ENCODE measurements around the gene DNAJC13.

GRCh38 chr3:132464066-132464465, 46.8 kb downstream of the DNAJC13 start:
- no peak for TF ChIP-seq POLR2A (IDR thresholded peaks at IDR 0.05)
- no peak for TF ChIP-seq CTCF (IDR thresholded peaks at IDR 0.05)
- no peak for TF ChIP-seq EP300 (IDR thresholded peaks at IDR 0.05)
